Esophagus squamous epithelium (tissue), 5 donors: ENCODE measurements around the gene DNAH7. TPM values are rescaled to one million over a fixed set of nuclear protein-coding genes. Genes with fewer than 3 reads are reported as not detected.

Source experiments
- DNase-seq: peaks from one replicate; lab custom pipeline; 2025; lab: John Stamatoyannopoulos, UW
- H3K27ac ChIP-seq, 4 donors: fragments of 200-600 bp; sonication (generic); one replicate each; pipeline ENCODE4 v1.5.1; 2016 to 2019; ENCODE audit warnings: mild to moderate bottlenecking in 1 of 4
- H3K27me3 ChIP-seq, 4 donors: fragments of 200-600 bp; sonication (generic); 1 replicate in 3 of 4; 2 replicates in 1 of 4; pipeline versions ENCODE4 v1.5.1 to v1.6.0; 2017 to 2021; ENCODE audit warnings: antibody characterized with exemption in 1 of 4
- H3K36me3 ChIP-seq, 3 donors: fragments of 200-600 bp; sonication (generic); one replicate each; pipeline ENCODE4 v1.5.1; 2016 to 2019
- H3K4me1 ChIP-seq, 3 donors: fragments of 200-600 bp; sonication (generic); one replicate each; pipeline ENCODE4 v1.5.1; 2017 to 2019
- H3K4me3 ChIP-seq, 4 donors: fragments of 200-600 bp; sonication (generic); 1 replicate in 3 of 4; 2 replicates in 1 of 4; pipeline ENCODE4 v1.5.1; 2016 to 2019; ENCODE audit warnings: mild to moderate bottlenecking in 2 of 4, moderate library complexity in 1 of 4
- H3K9me3 ChIP-seq, 3 donors: fragments of 200-600 bp; sonication (generic); one replicate each; pipeline ENCODE4 v1.5.1; 2016 to 2019
- CTCF ChIP-seq, 6 experiments: fragments of 450-650 bp in 4 of 6; fragments of 200-600 bp in 2 of 6; sonication (generic) in 2 of 6; IDR thresholded peaks; one replicate each; pipeline ENCODE4 v1.5.1; 2016 to 2019; ENCODE audit warnings: antibody characterized with exemption in 6 of 6, mild to moderate bottlenecking in 4 of 6, moderate library complexity in 4 of 6
- POLR2A ChIP-seq, 4 donors: fragments of 450-650 bp; IDR thresholded peaks; one replicate each; pipeline ENCODE4 v1.6.1; 2017; ENCODE audit warnings: antibody characterized with exemption in 4 of 4, mild to moderate bottlenecking in 4 of 4, moderate library complexity in 3 of 4
- WGBS, 2 donors: methylation state at CpG; one replicate each; pipeline ENCODE4 v1.1.5; 2018; 5-methylcytosine and 5-hydroxymethylcytosine counted together
- intact Hi-C: fragments of 100-400 bp; cut with DNase I; formaldehyde crosslinking; loops from one replicate; pipeline ENCODE4 v1.15.0; 2022
- total RNA-seq, 4 donors: library from RNA; depleted of rRNA; stranded (reverse); fragments of >200 nt; gene quantifications; one replicate each; pipeline ENCODE4 v1.1.0, GENCODE V29; 2016
- donor health status: DM: yes; HTN: yes; CAD: no.

DNAH7 gene
- total RNA-seq, 4 donors from 2014 or later = 0.15 to 0.76 (median 0.28) TPM

- H3K27ac ChIP-seq = no peak overlapping the region
- no peak for TF ChIP-seq POLR2A (IDR thresholded peaks at IDR 0.05)
- no peak for TF ChIP-seq CTCF (IDR thresholded peaks at IDR 0.05)
- WGBS, 2 donors = 78 to 86% methylated on average over 2 of the region's 2 CpGs
- no peaks in the 10 kb centered on the region for H3K27me3 ChIP-seq
- no peak overlapping the region for H3K4me3 ChIP-seq
- no peaks in the 10 kb centered on the region for H3K9me3 ChIP-seq
- no peaks in the 10 kb centered on the region for H3K4me1 ChIP-seq
- H3K36me3 ChIP-seq = peaks cover 0 to 18% (median 0%) of the 10 kb centered on the region in 3 donors
- DNase-seq = no peak
- intact Hi-C loops = no loop called here
Observed at GRCh38 chr2:195709901-195710806, 358.5 kb downstream of the DNAH7 start.

GRCh38 chr2:195706161-195706900, 362.3 kb downstream of the DNAH7 start:
- TF ChIP-seq CTCF (IDR thresholded peaks at IDR 0.05) = no peak
- TF ChIP-seq POLR2A (IDR thresholded peaks at IDR 0.05) = no peak
- intact Hi-C loops = no loop called here
- DNase-seq = no peak
- WGBS, 2 donors = 88 to 94% methylated on average over 5 of the region's 5 CpGs
- H3K4me1 ChIP-seq = no peaks in the 10 kb centered on the region
- H3K9me3 ChIP-seq = no peaks in the 10 kb centered on the region
- no peak overlapping the region for H3K27ac ChIP-seq
- H3K4me3 ChIP-seq = no peak overlapping the region
- H3K36me3 ChIP-seq = no peaks in the 10 kb centered on the region
- H3K27me3 ChIP-seq = no peaks in the 10 kb centered on the region

GRCh38 chr2:195700480-195700879, 368.2 kb downstream of the DNAH7 start:
- Histone ChIP-seq H3K9me3 (peaks cover 0 to 15% (median 9%) of the 10 kb centered on the region in 3 donors), H3K4me1 (no peaks in the 10 kb centered on the region), H3K36me3 (no peaks in the 10 kb centered on the region), H3K27ac (no peak overlapping the region), H3K27me3 (no peaks in the 10 kb centered on the region), H3K4me3 (no peak overlapping the region)
- no peak for DNase-seq
- TF ChIP-seq POLR2A (IDR thresholded peaks at IDR 0.05) = no peak
- no peak for TF ChIP-seq CTCF (IDR thresholded peaks at IDR 0.05)
- WGBS, 2 donors = 95 to 97% methylated on average over 2 of the region's 3 CpGs
- intact Hi-C loops = no loop called here

GRCh38 chr2:195697681-195698220, 370.9 kb downstream of the DNAH7 start:
- H3K4me1 ChIP-seq = no peaks in the 10 kb centered on the region
- no peak for DNase-seq
- 75 to 82% methylated on average over 3 of the region's 3 CpGs for WGBS, 2 donors
- no peak overlapping the region for H3K4me3 ChIP-seq
- intact Hi-C loops = no loop called here
- no peaks in the 10 kb centered on the region for H3K27me3 ChIP-seq
- TF ChIP-seq POLR2A (IDR thresholded peaks at IDR 0.05) (no peak), CTCF (IDR thresholded peaks at IDR 0.05) (no peak)
- no peak overlapping the region for H3K27ac ChIP-seq
- H3K9me3 ChIP-seq = peaks cover 0 to 15% (median 9%) of the 10 kb centered on the region in 3 donors
- H3K36me3 ChIP-seq = peaks cover 0 to 8% (median 0%) of the 10 kb centered on the region in 3 donors
